ENCODE data around the gene MRGPRF.
"Not testable (repeated sequence)": the region's sequence is repeated elsewhere in the genome, so short reads cannot be mapped to it uniquely, and the experiment has no call there.

Gene MRGPRF

GRCh38 chr11:68987211-68987610 lies 25.8 kb downstream of the MRGPRF start:
- no peak for DNase-seq (ENCODE audit: low read depth, low spot score)

GRCh38 chr11:68983801-68984200 lies 29.2 kb downstream of the MRGPRF start:
- DNase-seq (ENCODE audit: low read depth, low spot score): no peak

DNA sequence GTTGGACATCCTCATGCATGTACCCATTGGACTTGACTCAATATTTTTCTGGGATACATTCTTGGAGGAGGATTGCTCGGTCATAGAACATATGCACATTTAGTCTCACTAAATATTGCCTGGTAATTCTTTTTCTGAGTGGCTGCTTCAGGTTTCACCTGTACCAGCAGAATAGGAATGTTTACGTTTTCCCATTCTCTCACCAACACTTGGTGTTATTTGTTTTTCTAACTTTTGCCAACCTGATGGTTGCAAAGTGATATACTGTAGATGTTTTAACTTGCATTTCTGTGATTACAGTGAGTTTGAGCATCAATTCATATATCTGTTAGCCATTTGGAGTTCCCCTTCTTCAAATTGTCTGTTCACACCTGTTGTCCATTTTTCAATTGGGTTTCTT lies 30.9 kb downstream of the MRGPRF start:
- no peak for DNase-seq (ENCODE audit: low read depth, low spot score)

DNA sequence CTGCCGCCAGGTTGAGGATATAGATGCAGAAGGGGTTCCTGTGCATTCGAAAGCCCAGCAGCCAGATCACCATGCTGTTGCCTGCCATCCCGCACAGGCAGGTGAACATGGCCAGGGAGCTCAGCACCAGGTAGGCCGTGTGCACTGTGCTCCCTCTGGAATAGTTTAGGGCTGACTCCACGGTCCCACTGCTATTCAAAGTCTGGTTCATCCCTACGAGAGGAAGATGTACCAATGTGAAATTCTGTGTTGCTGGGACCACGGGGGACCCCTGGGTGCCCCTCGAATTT lies 32.3 kb downstream of the MRGPRF start, which contains the start of gene MRGPRD:
Gene MRGPRD (minus strand): TSS at position 211 of the 290 bp plus-strand sequence. CDS start 0 bp downstream, at position 211.
- no peak for DNase-seq (ENCODE audit: low read depth, low spot score)

- DNase-seq (ENCODE audit: low read depth, low spot score): no peak
Observed at GRCh38 chr11:68979931-68980775, 32.9 kb downstream of the MRGPRF start.

GRCh38 chr11:68978931-68979594 lies 34.0 kb downstream of the MRGPRF start:
- no peak for DNase-seq (ENCODE audit: low read depth, low spot score)

- no peak for DNase-seq (ENCODE audit: low read depth, low spot score)
Observed at GRCh38 chr11:68978626-68978930, 34.5 kb downstream of the MRGPRF start.

DNA sequence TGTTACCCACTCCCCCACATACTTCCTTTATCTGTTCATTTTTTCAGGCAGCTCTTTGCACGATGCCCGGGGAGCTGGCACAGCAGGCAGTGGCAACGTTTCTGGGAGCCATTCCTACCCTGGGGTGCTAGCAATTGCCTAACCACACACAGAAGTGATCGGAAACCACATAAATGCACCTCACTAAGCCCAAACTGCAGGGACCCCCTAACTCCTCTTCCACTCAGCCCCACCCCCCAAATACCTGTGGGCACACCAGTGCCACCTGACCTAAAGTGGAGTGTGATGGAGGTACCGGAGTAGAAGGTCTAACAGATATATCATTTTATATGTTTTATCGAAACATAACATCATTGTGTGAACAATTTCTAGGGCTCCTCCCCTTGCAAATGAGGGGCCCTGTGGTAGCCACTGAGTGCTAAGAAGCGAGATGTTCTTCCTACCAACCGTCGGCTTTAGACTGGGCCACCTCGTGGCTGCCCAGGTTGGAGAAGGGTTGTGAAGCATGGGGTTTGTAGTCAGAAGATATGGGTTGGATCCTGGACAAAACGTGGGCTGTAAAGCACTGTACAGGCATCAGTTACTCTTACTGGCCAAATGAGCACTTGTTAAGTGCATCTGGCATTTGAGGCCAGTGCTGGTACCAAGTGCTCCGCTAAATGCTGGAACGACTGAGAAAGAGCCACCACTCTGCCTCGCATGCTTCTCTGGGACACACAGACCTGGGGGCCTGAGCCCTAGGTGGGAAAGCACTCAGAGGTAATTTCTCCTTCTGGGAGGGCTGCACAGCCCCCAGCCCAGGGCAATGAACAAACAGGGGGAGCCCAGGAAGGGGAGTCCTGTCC lies 35.0 kb downstream of the MRGPRF start:
- no peak for DNase-seq (ENCODE audit: low read depth, low spot score)

- no peak for DNase-seq (ENCODE audit: low read depth, low spot score)
Observed at GRCh38 chr11:68976563-68976962, 36.5 kb downstream of the MRGPRF start.

GRCh38 chr11:68976095-68976494 lies 37.0 kb downstream of the MRGPRF start:
- DNase-seq (ENCODE audit: low read depth, low spot score): no peak

- no peak for DNase-seq (ENCODE audit: low read depth, low spot score)
Observed at GRCh38 chr11:68974421-68975194, 38.4 kb downstream of the MRGPRF start.

DNA sequence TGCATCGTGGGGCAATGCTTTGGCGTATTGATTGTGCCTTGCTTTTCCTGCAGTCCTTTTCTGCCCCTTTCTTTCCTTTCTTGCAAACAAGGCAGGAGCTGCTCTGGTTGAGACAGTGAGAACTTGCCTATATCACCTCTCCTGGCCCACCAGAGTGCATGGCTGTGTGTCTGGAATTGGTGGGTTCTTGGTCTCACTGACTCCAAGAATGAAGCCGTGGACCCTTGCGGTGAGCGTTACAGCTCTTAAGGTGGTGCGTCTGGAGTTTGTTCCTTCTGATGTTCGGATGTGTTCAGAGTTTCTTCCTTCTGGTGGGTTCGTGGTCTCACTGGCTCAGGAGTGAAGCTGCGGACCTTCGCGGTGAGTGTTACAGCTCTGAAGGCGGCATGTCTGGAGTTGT lies 39.3 kb downstream of the MRGPRF start:
- not testable (repeated sequence) for DNase-seq (ENCODE audit: low read depth, low spot score)

- DNase-seq (ENCODE audit: low read depth, low spot score): no peak
Observed at GRCh38 chr11:68973219-68973618, 39.8 kb downstream of the MRGPRF start.

- no peak for DNase-seq (ENCODE audit: low read depth, low spot score)
Observed at GRCh38 chr11:68970921-68971636, 42.0 kb downstream of the MRGPRF start.

DNA sequence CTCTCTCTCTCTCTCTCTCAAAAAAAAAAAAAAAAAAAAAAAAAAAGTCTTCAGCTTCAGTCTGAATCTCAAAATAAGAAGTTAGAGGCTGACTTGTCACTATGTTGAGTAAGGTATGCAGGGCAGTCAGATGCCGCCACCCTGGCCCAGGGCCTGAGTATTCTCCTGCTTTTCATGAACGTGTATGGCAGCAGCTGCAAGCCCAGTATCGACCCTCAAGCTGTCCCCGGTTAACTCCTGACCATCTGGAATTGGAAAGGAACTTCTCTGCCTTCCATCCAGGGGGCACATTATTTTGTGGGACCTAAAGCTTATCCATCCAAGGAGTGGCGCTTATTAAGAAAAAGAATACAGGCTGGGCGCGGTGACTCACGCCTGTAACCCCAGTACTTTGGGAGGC lies 43.7 kb downstream of the MRGPRF start:
- no peak for DNase-seq (ENCODE audit: low read depth, low spot score)

GRCh38 chr11:68968306-68969250 lies 44.5 kb downstream of the MRGPRF start:
- DNase-seq (ENCODE audit: low read depth, low spot score): no peak

GRCh38 chr11:68966894-68967780 lies 45.9 kb downstream of the MRGPRF start:
- DNase-seq (ENCODE audit: low read depth, low spot score): no peak

GRCh38 chr11:68965901-68966853 lies 46.9 kb downstream of the MRGPRF start:
- no peak for DNase-seq (ENCODE audit: low read depth, low spot score)

Data from smooth muscle cell of the brain vasculature (primary cell).